DOHH2 (cell line): Measurements from ENCODE around the gene EDN3.

Source experiments
- H3F3A ChIP-seq: fragments of 200-600 bp; sonication (generic), shearing (Covaris generic); 2 replicates; pipeline ENCODE4 v1.6.0; 2016; ENCODE audit warnings: antibody characterized with exemption, mild to moderate bottlenecking; ENCODE audit not compliant: control insufficient read depth, insufficient read depth
- H3K27ac ChIP-seq: fragments of 200-600 bp; sonication (generic); 2 replicates; pipeline ENCODE4 v1.5.1; 2014; ENCODE audit warnings: low read depth, mild to moderate bottlenecking, low read length, moderate library complexity
- H3K27me3 ChIP-seq: fragments of 200-600 bp; sonication (generic); 2 replicates; pipeline ENCODE4 v1.6.1; 2014; ENCODE audit warnings: mild to moderate bottlenecking, low read length, mixed read lengths; ENCODE audit not compliant: control insufficient read depth
- H3K36me3 ChIP-seq: fragments of 200-600 bp; sonication (generic); 2 replicates; pipeline ENCODE4 v1.6.1; 2014; ENCODE audit warnings: mild to moderate bottlenecking, low read length, moderate library complexity, mixed read lengths; ENCODE audit not compliant: control insufficient read depth
- H3K4me1 ChIP-seq: fragments of 200-600 bp; sonication (generic); 2 replicates; pipeline ENCODE4 v1.6.1; 2014; ENCODE audit warnings: mild to moderate bottlenecking, low read length, mixed read lengths; ENCODE audit not compliant: control insufficient read depth
- H3K4me2 ChIP-seq: fragments of 200-600 bp; sonication (generic); 2 replicates; pipeline ENCODE4 v1.6.0; 2014; ENCODE audit warnings: mild to moderate bottlenecking, low read length, moderate library complexity
- H3K4me3 ChIP-seq: fragments of 200-600 bp; sonication (generic); 2 replicates; pipeline ENCODE4 v1.5.1; 2014; ENCODE audit warnings: mild to moderate bottlenecking, low read length, mixed read lengths
- H3K79me2 ChIP-seq: fragments of 200-600 bp; sonication (generic); 2 replicates; pipeline ENCODE4 v1.6.1; 2014; ENCODE audit warnings: mild to moderate bottlenecking, low read length, mixed read lengths; ENCODE audit not compliant: control insufficient read depth
- H3K9me2 ChIP-seq: fragments of 200-600 bp; sonication (generic); replicated peaks from 2 replicates; pipeline ENCODE4 v1.6.1; 2014; ENCODE audit warnings: mild to moderate bottlenecking, low read length, mixed read lengths; ENCODE audit not compliant: control insufficient read depth
- H3K9me3 ChIP-seq: fragments of 200-600 bp; sonication (generic); 2 replicates; pipeline ENCODE4 v1.6.1; 2014; ENCODE audit warnings: antibody characterized with exemption, low read length, mixed read lengths; ENCODE audit not compliant: control insufficient read depth, insufficient read depth
- H4K20me1 ChIP-seq: fragments of 200-600 bp; sonication (generic); 2 replicates; pipeline ENCODE4 v1.6.0; 2014; ENCODE audit warnings: low read depth, mild to moderate bottlenecking, antibody characterized with exemption, low read length, moderate library complexity; ENCODE audit not compliant: control insufficient read depth, insufficient read depth
- CTCF ChIP-seq: fragments of 200-600 bp; sonication (generic); IDR thresholded peaks from one replicate; pipeline ENCODE4 v1.5.1; 2014; ENCODE audit warnings: antibody characterized with exemption, mild to moderate bottlenecking, low read depth, low read length; ENCODE audit not compliant: poor library complexity, severe bottlenecking
- EZH2phosphoT487 ChIP-seq: fragments of 200-600 bp; sonication (generic); IDR thresholded peaks from 2 replicates; pipeline ENCODE4 v1.6.1; 2017; ENCODE audit warnings: borderline replicate concordance, mild to moderate bottlenecking, antibody characterized with exemption, low read length, moderate library complexity, mixed read lengths

EDN3 gene

GRCh38 chr20:59350330-59351156, 50.1 kb downstream of the EDN3 start:
- TF ChIP-seq EZH2phosphoT487 (no peak), CTCF (no peak)
- no peaks in the 10 kb centered on the region for H3K9me3 ChIP-seq
- no peak overlapping the region for H3K4me3 ChIP-seq
- H3K9me2 ChIP-seq, result no peaks in the 10 kb centered on the region
- H4K20me1 ChIP-seq, result no peaks in the 10 kb centered on the region
- no peaks in the 10 kb centered on the region for H3K79me2 ChIP-seq
- H3K4me1 ChIP-seq, result no peaks in the 10 kb centered on the region
- H3K36me3 ChIP-seq, result no peaks in the 10 kb centered on the region
- H3K4me2 ChIP-seq, result no peak overlapping the region
- no peak overlapping the region for H3K27ac ChIP-seq
- peaks cover 9% of the 10 kb centered on the region for H3K27me3 ChIP-seq
- no peaks in the 10 kb centered on the region for H3F3A ChIP-seq

GRCh38 chr20:59351157-59352040, 51.0 kb downstream of the EDN3 start:
- TF ChIP-seq EZH2phosphoT487 (no peak), CTCF (no peak)
- no peaks in the 10 kb centered on the region for H3K9me2 ChIP-seq
- H3F3A ChIP-seq, result no peaks in the 10 kb centered on the region
- no peaks in the 10 kb centered on the region for H3K9me3 ChIP-seq
- H3K27me3 ChIP-seq, result peaks cover 10% of the 10 kb centered on the region
- no peaks in the 10 kb centered on the region for H3K36me3 ChIP-seq
- no peaks in the 10 kb centered on the region for H3K4me1 ChIP-seq
- H3K4me3 ChIP-seq, result no peak overlapping the region
- H3K27ac ChIP-seq, result no peak overlapping the region
- no peak overlapping the region for H3K4me2 ChIP-seq
- H4K20me1 ChIP-seq, result no peaks in the 10 kb centered on the region
- no peaks in the 10 kb centered on the region for H3K79me2 ChIP-seq

- Histone ChIP-seq H3K9me3 (no peaks in the 10 kb centered on the region), H3K4me1 (no peaks in the 10 kb centered on the region), H3K27me3 (peaks cover 15% of the 10 kb centered on the region), H4K20me1 (no peaks in the 10 kb centered on the region; the same call in 1 of the 2 replicates), H3K9me2 (no peaks in the 10 kb centered on the region), H3K79me2 (no peaks in the 10 kb centered on the region), H3F3A (no peaks in the 10 kb centered on the region), H3K27ac (no peak overlapping the region), H3K36me3 (no peaks in the 10 kb centered on the region), H3K4me3 (no peak overlapping the region), H3K4me2 (no peak overlapping the region)
- TF ChIP-seq CTCF (no peak), EZH2phosphoT487 (no peak)
Observed at GRCh38 chr20:59352541-59352940, 52.1 kb downstream of the EDN3 start.
